Stimulated activated CD4-positive, alpha-beta T cell treated with anti-CD3 and anti-CD28 coated beads, TNF-alpha, amount 100 ng/mL, for 4 hours (primary cell): ENCODE data around the gene ACER1.

Source experiments
- DNase-seq, 3 experiments: peaks; one replicate each; pipeline ENCODE4 v3.0.0-alpha.2; 2020; ENCODE audit warnings: low read depth in 3 of 3

ACER1 gene

GRCh38 chr19:6268382-6268771 lies 65.0 kb downstream of the ACER1 start:
- DNase-seq, result no peak

- DNase-seq, result no peak
Observed at GRCh38 chr19:6267552-6268381, 65.6 kb downstream of the ACER1 start.

- no peak for DNase-seq
Observed at GRCh38 chr19:6264803-6265202, 68.6 kb downstream of the ACER1 start.

GRCh38 chr19:6263735-6264444 lies 69.5 kb downstream of the ACER1 start:
- DNase-seq, result no peak

- no peak for DNase-seq
Observed at GRCh38 chr19:6263306-6263705, 70.1 kb downstream of the ACER1 start.

GRCh38 chr19:6262519-6262918 lies 70.9 kb downstream of the ACER1 start:
- no peak for DNase-seq

GRCh38 chr19:6261883-6262282 lies 71.5 kb downstream of the ACER1 start:
- no peak for DNase-seq

GRCh38 chr19:6260912-6261650 lies 72.3 kb downstream of the ACER1 start:
- DNase-seq, result no peak

GRCh38 chr19:6260376-6260775 lies 73.0 kb downstream of the ACER1 start:
- DNase-seq, result no peak

GRCh38 chr19:6259312-6259861 lies 74.0 kb downstream of the ACER1 start:
- DNase-seq, result no peak

GRCh38 chr19:6258812-6259311 lies 74.5 kb downstream of the ACER1 start:
- no peak for DNase-seq
